ENCODE measurements around the gene UVSSA.
"Not testable (repeated sequence)": the region's sequence is repeated elsewhere in the genome, so short reads cannot be mapped to it uniquely, and the experiment has no call there.

The UVSSA gene

DNA sequence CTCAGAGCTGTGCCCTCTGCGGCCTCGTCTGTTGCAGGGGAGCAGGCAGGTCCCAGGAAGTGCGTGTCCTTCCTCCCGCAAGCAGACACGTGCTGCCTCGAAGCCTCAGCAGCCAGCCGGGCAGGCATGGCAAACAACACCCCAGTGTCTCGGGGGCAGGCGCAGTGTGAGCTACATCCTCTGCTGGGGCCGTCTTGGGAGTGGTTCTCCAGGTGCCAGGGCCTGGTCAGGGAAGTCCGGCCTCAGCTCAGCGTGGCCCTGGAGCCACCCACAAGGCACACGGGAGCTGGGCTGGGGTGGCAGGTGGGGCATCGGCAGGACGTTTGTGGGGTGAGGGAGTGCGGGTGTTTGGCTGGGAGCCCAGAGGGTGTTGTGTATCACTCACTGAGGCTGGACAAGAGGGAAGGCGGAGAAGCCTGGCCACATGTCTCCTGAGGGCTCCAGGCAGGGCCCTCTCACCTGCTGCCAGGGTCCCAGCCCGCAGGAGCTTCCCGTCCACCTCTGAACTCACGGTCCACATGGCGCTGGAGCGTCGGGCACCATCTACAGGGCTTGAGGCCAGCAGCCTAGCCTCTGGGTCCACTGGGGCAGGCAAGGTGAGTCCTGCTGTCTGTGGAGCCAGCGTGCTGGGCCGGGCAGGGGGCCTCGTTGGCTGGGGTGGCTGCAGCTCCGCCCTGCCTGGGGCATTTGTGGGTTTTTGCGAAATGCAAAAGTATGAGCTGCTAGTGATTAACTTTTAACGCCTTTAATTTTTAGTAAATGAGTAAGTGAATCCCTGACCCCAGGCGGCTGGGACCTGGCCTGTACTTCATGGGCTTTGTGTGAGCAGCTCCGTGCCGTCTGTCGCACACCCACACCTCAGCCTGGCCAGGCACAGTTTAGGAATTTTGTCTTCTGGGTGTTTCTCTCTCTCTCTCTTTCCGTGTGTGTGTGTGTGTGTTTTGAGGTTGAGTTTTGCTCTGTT is 17.3 kb upstream of the UVSSA start:
- no peak for DNase-seq
- in situ Hi-C loops (cut with MboI; ENCODE audit: low pct_unique_long_range_greater_than_20kb, low sequenced_read_pairs): no loop called here

DNA sequence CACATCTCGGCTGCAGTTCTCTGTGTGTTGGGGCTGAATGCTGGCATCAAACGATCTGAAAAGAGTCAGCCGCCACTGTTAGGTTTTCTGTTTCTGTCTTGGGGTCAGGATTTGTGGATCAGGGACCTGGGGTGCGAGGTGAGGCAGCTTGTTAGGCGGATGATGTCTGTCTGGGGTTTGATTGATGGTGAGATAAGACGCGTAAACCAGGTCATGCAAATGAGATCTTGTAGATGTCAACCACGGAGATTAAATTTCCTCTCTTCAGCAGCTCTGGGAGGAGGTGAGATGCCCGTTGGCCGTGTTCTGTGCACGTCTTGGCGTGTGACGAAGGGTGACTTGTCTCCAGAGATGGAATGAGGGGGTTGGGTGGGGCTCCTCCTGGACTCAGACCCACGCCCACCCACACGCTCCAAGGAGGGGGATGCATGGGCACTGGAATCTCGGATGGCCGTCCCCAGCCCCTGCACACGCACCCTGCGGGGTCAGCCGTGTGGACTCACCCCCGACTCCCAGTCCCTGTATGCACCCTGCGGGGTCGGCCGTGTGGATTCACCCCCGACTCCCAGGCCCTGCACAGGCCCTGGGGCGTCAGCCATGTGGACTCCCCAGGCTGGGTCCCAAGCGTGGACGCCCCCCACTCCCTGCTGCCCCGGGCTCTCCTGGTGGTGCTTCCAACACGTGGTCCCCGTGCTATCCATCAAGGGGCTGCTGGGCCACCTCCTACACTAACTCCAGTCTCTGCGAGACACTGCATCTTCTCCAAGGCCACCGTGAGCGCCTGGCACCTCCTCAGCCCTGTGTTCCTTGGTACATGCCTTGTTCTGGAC is 16.0 kb upstream of the UVSSA start:
- DNase-seq: no peak
- in situ Hi-C loops (cut with MboI; ENCODE audit: low pct_unique_long_range_greater_than_20kb, low sequenced_read_pairs): no loop called here

GRCh38 chr4:1331591-1332353 is 15.2 kb upstream of the UVSSA start:
- no peak for DNase-seq
- in situ Hi-C loops (cut with MboI; ENCODE audit: low pct_unique_long_range_greater_than_20kb, low sequenced_read_pairs): no loop called here

- no peak for DNase-seq
- in situ Hi-C loops (cut with MboI; ENCODE audit: low pct_unique_long_range_greater_than_20kb, low sequenced_read_pairs): no loop called here
These were observed 14.3 kb upstream of the UVSSA start for GRCh38 chr4:1332686-1333085.

- in situ Hi-C loops (cut with MboI; ENCODE audit: low pct_unique_long_range_greater_than_20kb, low sequenced_read_pairs): no loop called here
- DNase-seq: no peak
These were observed 13.8 kb upstream of the UVSSA start for GRCh38 chr4:1333256-1333655.

DNA sequence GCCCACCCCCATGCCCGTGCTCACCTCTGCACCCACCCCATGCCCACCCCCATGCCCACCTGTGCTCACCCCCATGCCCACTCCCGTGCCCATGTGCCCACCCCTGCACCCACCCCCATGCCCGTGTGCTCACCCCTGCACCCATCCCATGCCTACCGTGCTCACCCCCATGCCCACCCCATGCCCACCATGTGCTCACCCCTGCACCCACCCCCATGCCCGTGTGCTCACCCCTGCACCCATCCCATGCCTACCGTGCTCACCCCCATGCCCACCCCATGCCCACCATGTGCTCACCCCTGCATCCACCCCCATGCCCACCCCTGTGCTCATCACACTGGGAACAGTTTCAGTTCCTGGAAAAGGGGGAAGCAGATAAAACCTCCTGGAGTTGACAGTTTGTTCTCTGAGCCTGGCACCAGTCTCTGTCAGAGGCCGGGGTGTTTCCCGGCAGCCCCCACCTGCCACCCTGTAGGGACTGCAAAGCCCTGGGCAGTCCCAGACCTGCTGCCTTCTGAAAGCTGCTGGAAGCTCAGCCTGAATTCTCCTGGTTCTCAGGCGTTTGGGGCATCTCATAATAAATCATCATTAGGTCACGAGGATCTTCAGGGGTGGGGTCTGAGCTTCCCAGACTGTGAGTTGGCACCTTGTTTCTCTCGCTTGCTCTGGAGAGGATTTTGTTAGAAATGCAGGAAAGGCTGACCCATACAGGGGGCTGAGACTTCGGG is 13.0 kb upstream of the UVSSA start:
- in situ Hi-C loops (cut with MboI; ENCODE audit: low pct_unique_long_range_greater_than_20kb, low sequenced_read_pairs): not testable (repeated sequence)

DNA sequence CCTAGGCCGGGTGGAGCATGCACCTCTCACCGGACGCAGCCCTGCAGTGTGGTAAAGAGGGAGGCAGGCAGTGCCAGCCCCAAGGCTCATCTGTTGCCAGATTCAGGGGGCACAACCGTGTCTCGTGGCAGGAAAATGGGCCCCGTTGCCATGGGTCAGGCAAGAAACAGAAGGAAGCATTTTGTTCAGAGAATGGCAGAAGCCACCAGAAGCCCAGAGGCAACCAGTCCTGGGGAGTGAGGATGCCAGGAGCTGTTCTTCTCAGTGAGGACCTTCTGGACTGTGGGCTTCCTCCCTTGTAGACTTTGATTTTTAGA is 12.5 kb upstream of the UVSSA start:
- DNase-seq: no peak
- in situ Hi-C loops (cut with MboI; ENCODE audit: low pct_unique_long_range_greater_than_20kb, low sequenced_read_pairs): no loop called here

More for the DNA sequence above, 13.0 kb upstream of the UVSSA start:
- not testable (repeated sequence) for DNase-seq

GRCh38 chr4:1335193-1335883 is 11.7 kb upstream of the UVSSA start:
- in situ Hi-C loops (cut with MboI; ENCODE audit: low pct_unique_long_range_greater_than_20kb, low sequenced_read_pairs); DNase-seq: not testable (repeated sequence)

GRCh38 chr4:1336088-1336491 is 10.9 kb upstream of the UVSSA start:
- no peak for DNase-seq

DNA sequence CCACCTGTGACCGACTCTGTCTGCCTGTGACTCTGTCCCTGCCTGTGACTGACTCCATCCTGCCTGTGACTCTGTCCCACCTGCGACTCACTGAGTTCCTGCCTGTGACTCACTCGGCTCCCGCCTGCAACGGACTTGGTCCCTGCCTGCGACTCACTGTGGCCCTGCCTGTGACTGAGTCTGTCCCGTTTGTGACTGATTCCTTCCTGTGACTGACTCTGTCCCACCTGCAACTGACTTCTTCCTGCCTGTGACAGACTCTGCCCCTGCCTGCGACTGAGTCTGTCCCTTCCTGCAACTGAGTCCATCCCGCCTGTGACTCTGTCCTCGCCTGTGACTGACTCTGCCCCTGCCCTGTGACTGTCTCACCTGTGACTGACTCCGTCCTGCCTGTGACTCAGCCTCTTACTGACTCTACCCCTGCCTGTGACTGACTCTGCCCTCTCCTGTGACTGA is 9.6 kb upstream of the UVSSA start:
- in situ Hi-C loops (cut with MboI; ENCODE audit: low pct_unique_long_range_greater_than_20kb, low sequenced_read_pairs): no loop called here
- DNase-seq: no peak

More at GRCh38 chr4:1336088-1336491, 10.9 kb upstream of the UVSSA start:
- in situ Hi-C loops (cut with MboI; ENCODE audit: low pct_unique_long_range_greater_than_20kb, low sequenced_read_pairs): no loop called here

DNA sequence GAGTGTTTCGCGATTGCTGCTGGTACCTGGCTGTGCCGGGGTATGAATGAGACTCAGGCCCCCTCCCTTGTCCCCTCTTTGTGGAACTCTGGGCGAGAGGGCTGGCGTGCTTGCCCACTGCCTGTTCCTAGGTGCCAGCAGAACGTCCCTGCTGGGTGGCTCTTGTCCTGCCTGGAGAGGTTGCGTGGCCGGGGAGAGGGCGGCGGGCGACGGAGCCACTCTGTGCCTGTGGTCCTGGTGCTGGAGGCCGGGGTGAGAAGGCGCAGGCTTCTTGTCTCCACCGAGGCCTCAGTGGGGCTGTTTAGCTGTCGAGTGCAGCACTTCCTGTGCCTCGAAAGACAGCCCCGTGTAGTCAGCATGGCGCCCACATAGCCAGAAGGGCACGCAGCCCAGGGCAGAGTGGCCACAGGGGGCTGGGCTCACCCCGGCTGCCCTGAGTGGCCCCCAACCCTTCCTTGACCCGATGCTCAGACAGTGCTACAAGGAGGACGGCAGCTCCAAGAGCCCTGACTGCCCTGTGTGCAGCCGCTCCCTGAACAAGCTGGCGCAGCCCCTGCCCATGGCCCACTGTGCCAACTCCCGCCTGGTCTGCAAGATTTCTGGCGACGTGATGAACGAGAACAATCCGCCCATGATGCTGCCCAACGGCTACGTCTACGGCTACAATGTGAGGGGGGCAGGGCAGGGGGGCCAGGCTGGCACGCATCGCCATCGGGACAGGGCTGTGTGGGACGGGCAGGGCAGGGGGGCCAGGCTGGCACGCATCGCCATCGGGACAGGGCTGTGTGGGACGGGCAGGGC is 8.9 kb upstream of the UVSSA start:
- DNase-seq: no peak
- in situ Hi-C loops (cut with MboI; ENCODE audit: low pct_unique_long_range_greater_than_20kb, low sequenced_read_pairs): no loop called here

GRCh38 chr4:1338752-1339414 is 8.1 kb upstream of the UVSSA start:
- no peak for DNase-seq
- in situ Hi-C loops (cut with MboI; ENCODE audit: low pct_unique_long_range_greater_than_20kb, low sequenced_read_pairs): no loop called here

DNA sequence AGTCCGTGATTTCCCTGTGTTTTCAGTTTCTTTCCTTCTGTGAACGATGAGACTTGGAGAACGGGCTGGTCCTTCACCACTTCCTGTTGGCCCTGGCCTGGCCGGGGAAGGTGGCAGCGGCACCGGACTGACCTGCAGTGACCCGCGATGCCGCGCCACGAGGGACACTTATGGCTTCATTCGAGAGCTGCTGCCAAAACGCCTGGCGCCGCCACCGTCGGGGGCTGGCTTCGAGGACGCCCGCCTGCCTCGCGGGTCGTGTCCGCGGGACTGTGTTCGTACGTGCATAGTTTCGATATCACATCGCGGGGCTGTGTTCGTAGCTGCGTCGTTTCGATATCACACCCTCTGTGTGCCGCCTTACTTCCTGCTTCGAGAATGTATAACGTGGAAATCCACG is 7.5 kb upstream of the UVSSA start:
- in situ Hi-C loops (cut with MboI; ENCODE audit: low pct_unique_long_range_greater_than_20kb, low sequenced_read_pairs): no loop called here
- no peak for DNase-seq

- DNase-seq: no peak
- in situ Hi-C loops (cut with MboI; ENCODE audit: low pct_unique_long_range_greater_than_20kb, low sequenced_read_pairs): no loop called here
These were observed 6.7 kb upstream of the UVSSA start for GRCh38 chr4:1340181-1340747.

DNA sequence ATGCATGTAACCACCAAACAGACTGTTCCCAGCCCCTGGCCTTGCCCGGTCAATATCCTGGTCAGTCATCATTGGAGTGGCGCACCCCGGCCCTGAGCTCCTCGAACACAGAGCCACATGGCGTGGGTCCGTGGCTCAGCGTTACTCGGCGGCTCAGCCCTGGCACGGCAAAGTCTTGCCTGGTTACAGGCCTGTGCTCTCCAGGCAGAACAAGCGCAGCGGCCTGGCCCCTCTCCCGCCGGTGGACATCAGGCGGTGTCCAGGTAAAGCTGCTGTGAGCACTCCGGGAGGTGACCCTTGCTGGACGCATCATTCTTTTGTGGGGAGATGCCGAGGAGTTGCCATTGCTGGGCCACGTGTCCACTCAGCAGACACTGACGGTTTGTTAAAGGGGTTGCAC is 6.1 kb upstream of the UVSSA start:
- in situ Hi-C loops (cut with MboI; ENCODE audit: low pct_unique_long_range_greater_than_20kb, low sequenced_read_pairs): no loop called here
- DNase-seq: no peak

- DNase-seq: no peak
- in situ Hi-C loops (cut with MboI; ENCODE audit: low pct_unique_long_range_greater_than_20kb, low sequenced_read_pairs): no loop called here
These were observed 5.0 kb upstream of the UVSSA start for GRCh38 chr4:1342003-1342402.

GRCh38 chr4:1344696-1345095 is 2.3 kb upstream of the UVSSA start:
- no peak for DNase-seq
- in situ Hi-C loops (cut with MboI; ENCODE audit: low pct_unique_long_range_greater_than_20kb, low sequenced_read_pairs): no loop called here
